ENCODE measurements around the gene BCL6. TPM values are rescaled to one million over a fixed set of nuclear protein-coding genes. Genes with fewer than 3 reads are reported as not detected.
A peak's percentile ranks its signal among the peaks of the same experiment; 100 is the strongest.

BCL6 gene
- total RNA-seq, 2 donors from 2014 or later: 25.8 to 29.7 TPM

DNA sequence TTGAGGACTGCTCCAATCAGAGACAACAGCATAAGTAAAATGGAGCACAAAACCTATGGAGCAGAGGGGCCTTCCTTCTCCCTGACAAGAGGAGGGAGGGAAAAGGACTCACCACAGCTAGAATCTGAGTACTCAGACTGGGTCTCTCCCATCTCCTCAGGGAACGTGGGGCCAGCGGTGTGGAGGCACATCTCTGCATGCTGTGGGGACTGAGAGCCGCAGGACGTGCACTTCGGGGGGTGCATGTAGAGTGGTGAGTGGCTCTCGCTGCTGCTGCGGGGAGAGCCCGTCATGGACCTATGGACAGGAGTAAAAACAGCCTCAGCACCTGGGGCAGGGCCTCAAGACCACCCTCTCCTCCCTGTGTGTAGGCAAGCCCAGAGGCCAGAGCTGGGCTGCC lies 17.0 kb downstream of the BCL6 start:
- ATAC-seq: no peak
- Mint-ChIP-seq H3K27me3 (no peaks in the 10 kb centered on the region), H3K36me3 (ENCODE audit: low read depth) (no peaks in the 10 kb centered on the region), H3K4me3 (no peak overlapping the region), H3K27ac (no peak overlapping the region), H3K4me1 (peaks cover 2% of the 10 kb centered on the region)
- H3K9me3 ChIP-seq (ENCODE audit: control insufficient read depth, low read length, poor library complexity, severe bottlenecking): no peaks in the 10 kb centered on the region
- no peak for DNase-seq

DNA sequence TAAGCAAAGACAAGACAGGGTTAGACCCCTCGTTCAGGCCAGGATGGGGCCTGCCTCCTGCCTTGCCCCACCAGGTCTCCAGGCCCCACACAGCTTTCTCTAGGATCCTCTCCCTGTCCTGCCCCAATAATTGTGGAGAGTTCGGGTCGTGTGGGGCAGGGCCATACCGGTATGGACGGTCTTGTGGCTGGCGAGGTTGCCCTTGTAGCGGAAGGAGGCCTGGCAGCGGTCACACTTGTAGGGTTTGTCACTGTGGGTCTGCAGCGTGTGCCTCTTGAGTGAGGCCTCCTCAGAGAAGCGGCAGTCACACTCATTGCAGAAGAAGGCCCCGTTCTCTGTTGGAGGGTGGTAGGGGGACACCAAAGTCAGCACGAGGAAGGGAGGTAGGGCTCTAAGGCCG lies 18.7 kb downstream of the BCL6 start:
- Mint-ChIP-seq H3K27ac (no peak overlapping the region), H3K4me3 (no peak overlapping the region), H3K4me1 (peaks cover 2% of the 10 kb centered on the region), H3K36me3 (ENCODE audit: low read depth) (no peaks in the 10 kb centered on the region), H3K27me3 (no peaks in the 10 kb centered on the region)
- no peaks in the 10 kb centered on the region for H3K9me3 ChIP-seq (ENCODE audit: control insufficient read depth, low read length, poor library complexity, severe bottlenecking)
- DNase-seq (no peak), ATAC-seq (no peak)

DNA sequence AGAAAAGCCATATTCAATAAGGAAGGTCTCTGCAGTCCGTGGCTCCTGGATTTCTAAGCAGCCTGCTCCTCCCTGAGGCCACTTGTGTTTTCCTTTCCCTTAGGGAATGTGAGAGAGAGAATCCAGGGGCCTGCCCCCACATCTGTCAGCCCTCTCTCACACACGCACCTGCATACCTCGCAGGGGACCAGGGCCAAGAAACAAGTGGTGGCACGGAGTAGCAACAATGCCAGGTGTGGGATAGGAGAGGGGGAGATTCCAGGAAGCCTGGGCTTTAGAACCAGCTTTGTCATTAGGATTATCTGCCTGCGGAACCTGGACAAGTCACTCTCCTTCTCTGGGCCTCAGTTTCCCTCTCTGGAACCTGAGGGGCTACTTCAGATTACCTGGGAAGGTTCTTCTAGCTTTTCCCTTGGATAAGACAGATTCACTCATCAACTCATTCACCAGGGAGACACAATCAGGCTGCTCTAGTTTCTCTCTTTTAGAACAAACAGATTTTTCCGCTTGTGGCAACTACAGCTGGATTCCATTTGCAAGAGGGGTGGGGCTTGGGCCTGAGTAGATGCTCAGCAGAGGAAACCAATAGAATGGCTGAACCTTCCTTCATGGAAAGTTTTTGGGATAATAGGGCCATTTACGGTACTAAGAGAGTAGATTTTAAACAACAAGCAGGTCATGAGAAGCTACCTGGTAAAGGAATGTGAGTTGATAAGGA lies 19.5 kb downstream of the BCL6 start:
- DNase-seq (no peak), ATAC-seq (no peak)
- no peaks in the 10 kb centered on the region for H3K9me3 ChIP-seq (ENCODE audit: control insufficient read depth, low read length, poor library complexity, severe bottlenecking)
- no peak overlapping the region for H3K4me3 Mint-ChIP-seq
- no peaks in the 10 kb centered on the region for H3K27me3 Mint-ChIP-seq
- peaks cover 2% of the 10 kb centered on the region for H3K4me1 Mint-ChIP-seq
- no peak overlapping the region for H3K27ac Mint-ChIP-seq
- no peaks in the 10 kb centered on the region for H3K36me3 Mint-ChIP-seq (ENCODE audit: low read depth)

DNA sequence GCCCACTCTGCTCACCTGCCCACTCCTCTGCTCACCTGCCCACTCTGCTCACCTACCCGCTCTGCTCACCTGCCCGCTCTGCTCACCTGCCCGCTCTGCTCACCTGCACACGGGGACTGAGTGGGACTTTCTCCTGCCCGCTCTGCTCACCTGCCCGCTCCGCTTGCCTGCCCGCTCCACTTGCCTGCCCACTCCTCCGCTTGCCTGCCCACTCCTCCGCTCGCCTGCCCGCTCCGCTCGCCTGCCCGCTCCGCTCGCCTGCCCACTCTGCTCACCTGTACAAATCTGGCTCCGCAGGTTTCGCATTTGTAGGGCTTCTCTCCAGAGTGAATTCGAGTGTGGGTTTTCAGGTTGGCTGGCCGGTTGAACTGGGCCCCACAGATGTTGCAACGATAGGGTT lies 20.0 kb downstream of the BCL6 start:
- H3K27me3 Mint-ChIP-seq: no peaks in the 10 kb centered on the region
- H3K4me1 Mint-ChIP-seq: peaks cover 2% of the 10 kb centered on the region
- DNase-seq (no peak), ATAC-seq (no peak)
- H3K4me3 Mint-ChIP-seq: no peak overlapping the region
- H3K36me3 Mint-ChIP-seq (ENCODE audit: low read depth): no peaks in the 10 kb centered on the region
- H3K27ac Mint-ChIP-seq: no peak overlapping the region
- H3K9me3 ChIP-seq (ENCODE audit: control insufficient read depth, low read length, poor library complexity, severe bottlenecking): no peaks in the 10 kb centered on the region

DNA sequence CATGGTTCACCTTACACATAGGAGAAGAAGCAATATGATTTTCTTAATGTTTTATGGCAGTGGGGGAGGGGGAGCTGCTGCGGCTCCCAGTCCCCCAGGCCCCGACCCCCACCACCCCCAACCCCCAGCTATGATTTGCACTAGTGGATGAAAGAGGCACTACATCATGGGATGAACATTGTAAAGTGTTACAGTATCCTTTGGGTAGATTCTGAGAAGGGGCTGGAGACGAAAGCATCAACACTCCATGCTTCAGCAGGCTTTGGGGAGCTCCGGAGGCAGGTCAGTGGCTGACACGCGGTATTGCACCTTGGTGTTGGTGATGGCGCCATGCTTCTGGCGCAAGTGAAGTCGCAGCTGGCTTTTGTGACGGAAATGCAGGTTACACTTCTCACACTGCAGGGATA lies 23.1 kb downstream of the BCL6 start:
- DNase-seq (no peak), ATAC-seq (no peak)
- no peaks in the 10 kb centered on the region for H3K9me3 ChIP-seq (ENCODE audit: control insufficient read depth, low read length, poor library complexity, severe bottlenecking)
- no peaks in the 10 kb centered on the region for H3K36me3 Mint-ChIP-seq (ENCODE audit: low read depth)
- peaks cover 2% of the 10 kb centered on the region for H3K4me1 Mint-ChIP-seq
- H3K4me3 Mint-ChIP-seq: no peak overlapping the region
- no peaks in the 10 kb centered on the region for H3K27me3 Mint-ChIP-seq
- no peak overlapping the region for H3K27ac Mint-ChIP-seq

DNA sequence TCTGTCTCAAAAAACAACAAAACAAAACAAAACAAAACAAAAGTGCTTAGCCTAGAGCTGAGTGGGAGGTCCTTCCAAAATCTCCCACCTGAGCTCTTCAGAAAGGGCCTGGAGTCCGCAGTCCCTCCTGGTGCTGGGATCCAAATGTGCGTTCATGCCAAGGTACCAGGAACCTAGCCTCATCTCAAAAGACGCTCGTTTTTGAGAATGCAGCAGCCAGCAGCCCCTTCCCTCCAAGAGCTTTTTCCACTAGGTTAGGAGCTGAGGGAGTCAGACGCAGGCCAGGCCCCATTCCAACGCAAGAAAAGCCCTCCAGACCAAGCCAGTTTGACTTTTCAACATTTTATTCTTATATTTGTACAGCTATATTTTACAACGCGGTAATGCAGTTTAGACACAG lies 24.2 kb downstream of the BCL6 start:
- Mint-ChIP-seq H3K36me3 (ENCODE audit: low read depth) (no peaks in the 10 kb centered on the region), H3K4me3 (no peak overlapping the region), H3K27ac (no peak overlapping the region), H3K4me1 (peaks cover 2% of the 10 kb centered on the region), H3K27me3 (no peaks in the 10 kb centered on the region)
- DNase-seq (no peak), ATAC-seq (no peak)
- H3K9me3 ChIP-seq (ENCODE audit: control insufficient read depth, low read length, poor library complexity, severe bottlenecking): no peaks in the 10 kb centered on the region

DNA sequence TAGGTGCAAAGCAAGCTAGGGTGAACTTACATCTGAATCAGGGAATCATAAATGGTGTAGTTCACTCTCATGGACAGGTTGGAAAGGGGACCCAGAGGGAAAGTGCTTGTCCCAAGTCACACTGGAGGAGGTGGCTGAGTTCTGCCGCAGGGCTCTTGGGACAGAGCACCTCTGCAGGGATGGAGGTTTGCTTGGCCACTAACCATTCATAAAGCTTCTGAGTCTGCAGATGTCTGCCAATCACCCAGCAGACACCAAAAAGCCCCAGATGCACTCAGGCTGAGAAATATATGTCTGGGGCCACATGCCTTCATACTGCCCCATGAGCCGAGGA lies 25.0 kb downstream of the BCL6 start:
- ATAC-seq: no peak
- no peak overlapping the region for H3K27ac Mint-ChIP-seq

DNA sequence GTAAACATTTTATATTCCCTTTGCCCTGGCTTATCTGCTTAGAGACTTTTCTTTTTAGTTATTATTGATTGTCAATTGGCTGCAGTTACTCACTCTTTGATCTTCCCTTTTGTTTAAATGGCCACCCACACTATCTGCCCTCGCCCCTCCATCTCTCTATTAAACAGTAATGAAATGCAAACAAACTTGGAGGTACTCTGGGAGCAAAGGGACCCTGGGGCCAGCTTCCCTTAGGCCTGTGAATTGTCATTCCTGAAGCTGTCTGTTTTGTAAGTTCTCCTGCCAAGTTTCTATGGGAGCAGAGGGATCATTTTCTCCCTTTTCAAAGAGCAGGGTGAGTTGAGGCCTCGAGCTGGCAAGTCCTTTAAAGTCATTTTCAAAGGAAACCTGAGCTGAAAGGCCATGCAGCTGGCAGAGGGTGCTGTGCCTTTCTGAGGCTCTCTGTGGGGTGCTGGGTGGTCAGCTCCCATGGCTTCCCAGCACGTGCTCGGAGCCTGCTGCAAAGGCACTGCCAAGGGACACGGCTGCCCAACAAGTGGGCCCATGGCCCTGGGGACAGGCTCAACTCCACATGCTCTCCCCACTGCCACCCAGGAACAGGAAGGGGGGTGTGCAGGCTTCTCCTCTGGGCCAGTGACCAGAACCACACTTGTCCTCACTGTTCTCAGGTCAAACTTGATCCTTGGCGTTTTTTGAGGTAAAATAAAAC lies 25.5 kb downstream of the BCL6 start:
- no peak overlapping the region for H3K27ac Mint-ChIP-seq
- ATAC-seq (no peak), DNase-seq (no peak)
- H3K4me1 Mint-ChIP-seq: peaks cover 2% of the 10 kb centered on the region
- no peak overlapping the region for H3K4me3 Mint-ChIP-seq
- no peaks in the 10 kb centered on the region for H3K36me3 Mint-ChIP-seq (ENCODE audit: low read depth)
- H3K9me3 ChIP-seq (ENCODE audit: control insufficient read depth, low read length, poor library complexity, severe bottlenecking): no peaks in the 10 kb centered on the region
- H3K27me3 Mint-ChIP-seq: peaks cover under 1% of the 10 kb centered on the region

More for the DNA sequence above, 25.0 kb downstream of the BCL6 start:
- H3K27me3 Mint-ChIP-seq: no peaks in the 10 kb centered on the region
- H3K4me1 Mint-ChIP-seq: peaks cover 2% of the 10 kb centered on the region
- no peak for DNase-seq
- no peaks in the 10 kb centered on the region for H3K36me3 Mint-ChIP-seq (ENCODE audit: low read depth)
- no peak overlapping the region for H3K4me3 Mint-ChIP-seq
- H3K9me3 ChIP-seq (ENCODE audit: control insufficient read depth, low read length, poor library complexity, severe bottlenecking): no peaks in the 10 kb centered on the region

DNA sequence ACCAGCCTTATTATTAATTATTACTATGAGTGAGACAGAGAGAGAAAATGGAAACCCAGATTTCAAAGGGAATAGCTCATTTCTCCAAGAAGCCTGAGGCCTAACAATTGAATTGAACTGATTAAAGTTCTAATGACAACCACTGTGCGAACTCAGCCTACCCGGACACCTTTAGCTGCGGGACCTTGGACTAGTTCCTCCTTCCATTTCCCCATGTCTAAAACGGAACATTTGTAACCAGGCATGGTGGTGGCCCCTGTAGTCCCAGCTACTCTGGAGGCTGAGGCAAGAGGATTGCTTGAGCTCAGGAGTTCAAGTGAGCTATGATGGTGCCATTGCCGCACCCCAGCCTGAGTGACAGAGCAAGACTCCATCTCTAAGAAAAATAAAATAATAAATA lies 26.5 kb downstream of the BCL6 start:
- ATAC-seq (no peak), DNase-seq (no peak)
- Mint-ChIP-seq H3K27me3 (peaks cover 4% of the 10 kb centered on the region), H3K4me3 (no peak overlapping the region), H3K36me3 (ENCODE audit: low read depth) (no peaks in the 10 kb centered on the region), H3K27ac (no peak overlapping the region), H3K4me1 (peaks cover 11% of the 10 kb centered on the region)
- H3K9me3 ChIP-seq (ENCODE audit: control insufficient read depth, low read length, poor library complexity, severe bottlenecking): no peaks in the 10 kb centered on the region

DNA sequence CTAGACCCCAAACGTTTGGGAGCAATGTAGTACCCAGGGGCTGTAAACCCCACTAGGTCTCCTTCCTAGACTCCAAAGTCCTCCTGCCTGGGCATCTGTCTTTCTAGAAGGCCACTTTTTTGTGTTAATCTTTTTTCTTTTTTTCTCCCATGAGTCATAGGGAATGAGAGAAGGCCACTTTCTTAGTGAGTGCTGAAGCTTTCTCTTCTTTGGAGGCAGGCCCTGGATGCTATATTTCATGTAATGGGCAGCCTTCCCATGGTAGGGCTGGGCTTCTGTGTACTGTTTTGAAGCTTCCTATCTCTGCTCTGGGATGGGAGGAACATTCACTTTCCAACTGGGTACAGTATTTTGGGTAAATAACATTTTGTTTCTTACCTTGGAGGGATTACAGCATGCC lies 27.7 kb downstream of the BCL6 start:
- Mint-ChIP-seq H3K36me3 (ENCODE audit: low read depth) (no peaks in the 10 kb centered on the region), H3K27ac (no peak overlapping the region), H3K4me3 (peak overlapping the region; percentile 2), H3K27me3 (peaks cover 4% of the 10 kb centered on the region), H3K4me1 (peaks cover 15% of the 10 kb centered on the region)
- DNase-seq: no peak
- H3K9me3 ChIP-seq (ENCODE audit: control insufficient read depth, low read length, poor library complexity, severe bottlenecking): no peaks in the 10 kb centered on the region
- no peak for ATAC-seq

DNA sequence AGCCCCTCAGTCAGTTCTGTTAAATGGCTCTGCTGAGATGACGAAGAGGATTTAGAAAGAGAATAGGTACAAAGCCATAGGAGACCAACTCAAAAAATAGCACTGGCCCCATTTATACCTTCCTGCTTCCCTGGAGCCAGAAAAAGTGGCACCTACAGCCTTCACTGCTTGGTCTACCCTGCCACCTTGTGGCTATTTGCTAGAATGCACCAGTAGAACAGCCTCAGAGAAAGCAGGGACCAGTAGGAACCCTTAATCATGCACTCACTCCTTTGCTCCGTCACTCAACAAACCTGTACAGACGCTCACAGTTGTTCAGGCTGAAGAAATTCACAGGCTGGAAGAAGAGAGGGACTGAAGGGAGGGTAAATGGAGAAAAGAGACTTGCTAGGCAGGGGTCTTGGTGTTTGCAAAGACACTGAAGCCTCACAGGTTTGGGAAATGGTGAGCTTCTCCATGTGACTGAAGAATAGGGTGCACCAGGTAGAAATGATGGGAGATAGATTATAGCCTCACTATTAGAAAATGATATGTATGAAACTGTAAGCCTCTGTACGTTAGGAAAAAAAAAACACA lies 30.8 kb downstream of the BCL6 start:
- Mint-ChIP-seq H3K4me1 (peaks cover 13% of the 10 kb centered on the region), H3K27me3 (peaks cover 4% of the 10 kb centered on the region), H3K27ac (peak overlapping the region; percentile 51), H3K36me3 (ENCODE audit: low read depth) (no peaks in the 10 kb centered on the region), H3K4me3 (no peak overlapping the region)
- peak; percentile 86 for ATAC-seq
- H3K9me3 ChIP-seq (ENCODE audit: control insufficient read depth, low read length, poor library complexity, severe bottlenecking): no peaks in the 10 kb centered on the region
- DNase-seq: peak; percentile 32 to 64 (median 38)

DNA sequence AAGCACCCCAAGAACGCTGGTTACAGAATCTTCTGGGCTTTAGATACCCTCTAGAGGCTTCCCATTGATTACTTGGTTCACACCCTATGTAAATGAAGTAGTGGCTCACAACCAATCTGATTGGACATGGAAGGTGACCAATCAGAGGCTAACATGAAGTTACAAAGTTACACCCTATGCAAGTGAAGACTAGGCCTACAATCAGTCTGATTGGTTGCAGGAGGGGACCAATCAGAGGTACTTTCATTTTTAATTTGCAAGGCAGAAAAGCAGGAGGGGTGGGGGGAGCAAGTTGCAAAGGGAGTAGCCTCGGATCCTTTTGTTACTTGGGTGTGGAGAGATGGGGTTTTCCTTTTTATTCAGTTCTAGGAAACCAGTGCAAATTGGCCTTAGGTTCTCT lies 31.8 kb downstream of the BCL6 start:
- peak; percentile 85 for ATAC-seq
- Mint-ChIP-seq H3K27me3 (peaks cover 4% of the 10 kb centered on the region), H3K4me3 (no peak overlapping the region), H3K27ac (no peak overlapping the region), H3K4me1 (peaks cover 13% of the 10 kb centered on the region), H3K36me3 (ENCODE audit: low read depth) (no peaks in the 10 kb centered on the region)
- H3K9me3 ChIP-seq (ENCODE audit: control insufficient read depth, low read length, poor library complexity, severe bottlenecking): no peaks in the 10 kb centered on the region
- no peak for DNase-seq

DNA sequence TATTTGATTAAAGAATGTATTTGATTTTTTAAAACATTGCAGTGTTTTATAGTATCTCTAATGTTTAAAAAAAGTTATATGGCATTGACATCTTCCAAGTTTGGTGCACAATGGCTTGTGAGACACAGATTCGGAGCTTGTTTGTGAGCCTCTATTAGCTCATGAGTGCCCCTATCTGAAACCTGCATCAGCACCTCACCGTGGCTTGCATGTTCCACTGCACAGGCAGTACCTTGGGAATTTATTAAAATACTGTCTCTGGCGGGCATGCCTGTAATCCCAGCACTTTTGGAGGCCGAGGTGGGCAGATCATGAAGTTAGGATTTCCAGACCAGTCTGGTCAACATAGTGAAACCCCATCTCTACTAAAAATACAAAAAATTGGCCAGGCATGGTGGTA lies 36.1 kb downstream of the BCL6 start:
- no peak for ATAC-seq
- Mint-ChIP-seq H3K36me3 (ENCODE audit: low read depth) (no peaks in the 10 kb centered on the region), H3K4me1 (peaks cover 7% of the 10 kb centered on the region), H3K27ac (no peak overlapping the region), H3K27me3 (no peaks in the 10 kb centered on the region), H3K4me3 (no peak overlapping the region)
- no peaks in the 10 kb centered on the region for H3K9me3 ChIP-seq (ENCODE audit: control insufficient read depth, low read length, poor library complexity, severe bottlenecking)
- no peak for DNase-seq

DNA sequence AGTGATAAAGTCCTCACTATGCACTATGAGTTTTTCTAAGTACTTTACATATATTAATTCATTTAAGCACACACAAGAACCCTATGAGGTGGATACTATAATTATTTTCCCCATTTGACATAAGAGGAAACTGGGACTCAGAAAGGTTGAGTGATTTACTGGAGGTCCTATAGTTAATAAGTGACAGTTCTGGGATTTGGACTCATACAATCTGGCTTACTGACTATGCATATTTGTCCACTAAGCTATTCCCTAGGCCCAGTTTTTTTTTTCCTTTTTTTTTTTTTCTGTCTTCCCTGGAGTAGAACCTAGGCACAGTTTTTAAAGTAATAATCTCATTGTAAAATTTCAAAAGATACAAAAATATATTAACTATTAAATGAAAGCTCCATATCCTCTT lies 36.6 kb downstream of the BCL6 start:
- ATAC-seq: no peak

More for the DNA sequence above, 36.6 kb downstream of the BCL6 start:
- Mint-ChIP-seq H3K27ac (no peak overlapping the region), H3K27me3 (no peaks in the 10 kb centered on the region), H3K4me3 (no peak overlapping the region), H3K4me1 (peaks cover 3% of the 10 kb centered on the region), H3K36me3 (ENCODE audit: low read depth) (no peaks in the 10 kb centered on the region)
- no peaks in the 10 kb centered on the region for H3K9me3 ChIP-seq (ENCODE audit: control insufficient read depth, low read length, poor library complexity, severe bottlenecking)
- DNase-seq: no peak
